Central memory CD8-positive, alpha-beta T cell (primary cell): ENCODE measurements around the gene CREB1.

Experiments
- ATAC-seq: fragments of 150-1000 bp; cut with Tn5 transposase; replicated peaks from 2 replicates; pipeline ENCODE4 v1.10.0; 2022; ENCODE audit warnings: mild to moderate bottlenecking, moderate FRiP score, moderate number of reproducible peaks; ENCODE audit not compliant: poor library complexity, severe bottlenecking; ENCODE audit errors: extremely low read depth
- DNase-seq, 2 donors: peaks; one replicate each; pipeline ENCODE4 v3.0.0; 2021; ENCODE audit warnings: low spot score in 2 of 2
- H3K27ac Mint-ChIP-seq: one replicate; pipeline ENCODE4 v1.8.0; 2022; ENCODE audit warnings: low read depth, mild to moderate bottlenecking, moderate library complexity, mixed read lengths
- H3K27me3 Mint-ChIP-seq: one replicate; pipeline ENCODE4 v1.8.0; 2022; ENCODE audit warnings: mixed read lengths
- H3K36me3 Mint-ChIP-seq: one replicate; pipeline ENCODE4 v1.8.0; 2022; ENCODE audit warnings: mild to moderate bottlenecking, moderate library complexity, mixed read lengths; ENCODE audit not compliant: insufficient read depth
- H3K4me1 Mint-ChIP-seq: one replicate; pipeline ENCODE4 v1.8.0; 2022; ENCODE audit warnings: mixed read lengths
- H3K4me3 Mint-ChIP-seq: one replicate; pipeline ENCODE4 v1.8.0; 2022; ENCODE audit warnings: mild to moderate bottlenecking, moderate library complexity, mixed read lengths
- H3K9me3 Mint-ChIP-seq: one replicate; pipeline ENCODE4 v1.8.0; 2022; ENCODE audit warnings: mixed read lengths

The CREB1 gene

DNA sequence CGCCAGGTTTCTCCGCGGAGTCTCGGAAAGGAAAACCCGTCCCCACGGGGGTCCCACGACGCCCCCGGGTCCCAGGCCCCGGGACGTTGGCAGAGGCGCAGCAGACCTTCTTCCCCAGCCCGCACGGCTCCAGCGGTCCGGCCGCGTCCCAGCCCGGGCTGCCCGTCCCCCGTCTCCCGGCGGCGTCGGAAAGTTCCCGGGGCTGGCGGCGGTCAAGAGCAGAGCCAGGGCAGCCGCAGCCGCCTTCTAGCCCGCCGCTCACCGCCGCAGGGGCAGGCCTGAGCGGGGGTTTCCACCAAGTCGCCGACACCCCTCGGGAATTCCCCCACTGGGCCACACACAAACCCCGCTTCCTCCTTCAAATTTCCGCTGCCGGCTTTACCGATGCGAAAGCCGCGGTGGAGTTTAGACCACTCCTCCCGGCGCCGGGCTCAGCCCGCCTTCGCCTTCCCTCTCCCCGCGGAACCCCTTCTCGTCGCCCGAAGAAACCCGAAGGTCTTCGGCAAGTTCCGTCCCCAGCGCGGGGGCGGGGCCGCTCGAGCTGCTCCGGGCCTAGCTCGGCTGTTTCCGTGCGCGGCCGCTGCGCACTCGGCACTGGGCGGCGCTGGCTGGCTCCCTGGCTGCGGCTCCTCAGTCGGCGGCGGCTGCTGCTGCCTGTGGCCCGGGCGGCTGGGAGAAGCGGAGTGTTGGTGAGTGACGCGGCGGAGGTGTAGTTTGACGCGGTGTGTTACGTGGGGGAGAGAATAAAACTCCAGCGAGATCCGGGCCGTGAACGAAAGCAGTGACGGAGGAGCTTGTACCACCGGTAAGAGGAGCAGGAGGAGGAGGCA is at the start of gene CREB1:
CREB1 (plus strand) TSS at position 633 of the 830 bp plus-strand sequence. CDS start 25,674 bp downstream, outside the sequence.
- H3K4me1 Mint-ChIP-seq, result peaks cover 62% of the 10 kb centered on the region
- H3K36me3 Mint-ChIP-seq, result peaks cover 41% of the 10 kb centered on the region
- H3K27ac Mint-ChIP-seq, result peak within 1 kb of the TSS; percentile 99
- DNase-seq, result peak; percentile 100
- ATAC-seq, result peak; percentile 73
- H3K9me3 Mint-ChIP-seq, result no peaks in the 10 kb centered on the region
- H3K4me3 Mint-ChIP-seq, result peak within 1 kb of the TSS; percentile 87
- H3K27me3 Mint-ChIP-seq, result no peaks in the 10 kb centered on the region

DNA sequence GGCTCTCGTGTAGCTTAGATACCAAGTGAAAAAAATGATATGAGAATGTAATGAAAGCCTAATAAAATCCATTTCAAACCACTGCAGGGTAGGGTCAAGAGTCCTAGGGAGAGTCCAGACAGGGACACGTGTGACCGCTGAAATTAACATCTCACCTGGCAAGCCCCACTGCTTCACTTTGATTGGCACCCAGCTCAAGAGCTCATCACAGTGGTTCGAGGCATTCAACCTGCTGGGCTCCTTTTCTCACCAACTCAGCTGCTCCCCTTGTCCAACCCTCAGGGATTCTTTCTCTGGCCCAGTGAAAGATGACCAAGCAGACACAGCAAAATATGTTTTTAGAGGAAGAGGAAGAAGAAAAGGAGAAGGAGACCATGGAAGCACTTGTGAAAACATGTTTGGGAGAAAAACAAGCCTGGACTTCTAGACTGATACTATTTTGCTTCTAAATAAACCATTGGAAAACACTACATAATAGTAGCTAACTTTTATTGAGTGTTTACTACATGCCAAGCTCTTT is 49.2 kb upstream of the CREB1 start:
- Mint-ChIP-seq H3K36me3 (no peaks in the 10 kb centered on the region), H3K4me1 (no peaks in the 10 kb centered on the region), H3K9me3 (no peaks in the 10 kb centered on the region), H3K4me3 (no peak overlapping the region), H3K27me3 (no peaks in the 10 kb centered on the region), H3K27ac (no peak overlapping the region)
- DNase-seq (no peak), ATAC-seq (no peak)

DNA sequence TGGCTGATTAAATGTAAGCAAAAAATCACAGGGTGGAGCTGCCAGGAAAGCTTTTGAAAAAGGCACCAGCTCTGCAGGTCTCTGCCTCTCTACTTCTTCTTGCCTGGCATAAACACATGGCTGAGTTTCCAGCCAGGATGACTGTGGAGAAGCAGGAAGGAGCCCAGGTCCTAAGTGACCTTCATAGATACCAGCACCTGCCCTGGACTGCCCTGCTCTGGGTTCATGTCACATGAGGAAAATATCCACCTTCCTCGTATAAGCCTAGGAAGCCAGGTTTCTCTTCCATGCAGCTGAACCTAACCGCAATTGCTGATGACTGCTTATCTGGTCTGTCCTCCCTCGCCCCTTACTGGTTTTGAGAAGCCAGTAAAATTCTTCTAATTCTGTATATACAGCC is 47.8 kb upstream of the CREB1 start:
- Mint-ChIP-seq H3K36me3 (no peaks in the 10 kb centered on the region), H3K9me3 (no peaks in the 10 kb centered on the region), H3K27me3 (no peaks in the 10 kb centered on the region), H3K27ac (no peak overlapping the region), H3K4me3 (no peak overlapping the region), H3K4me1 (no peaks in the 10 kb centered on the region)
- ATAC-seq, result no peak
- no peak for DNase-seq

DNA sequence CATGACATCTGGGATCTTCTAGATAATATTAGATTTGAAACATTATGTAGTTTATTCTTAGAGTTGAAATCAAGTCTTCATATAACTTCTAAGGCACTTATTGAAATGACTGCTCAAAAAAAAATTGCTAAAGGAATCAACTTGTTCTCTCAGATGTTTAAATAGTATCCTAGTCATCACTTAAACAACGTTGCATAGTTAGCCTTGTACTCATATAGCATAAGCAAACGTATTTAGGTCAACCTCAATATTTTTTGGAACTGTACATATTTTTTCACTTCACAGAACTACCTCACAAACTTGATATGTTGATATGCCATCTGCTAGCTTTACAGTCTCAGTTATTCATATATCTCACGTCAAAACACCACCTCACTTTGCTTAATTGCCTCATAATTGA is 47.1 kb upstream of the CREB1 start:
- no peak for DNase-seq
- no peaks in the 10 kb centered on the region for H3K27me3 Mint-ChIP-seq
- H3K4me1 Mint-ChIP-seq, result no peaks in the 10 kb centered on the region
- ATAC-seq, result no peak
- H3K4me3 Mint-ChIP-seq, result no peak overlapping the region
- no peaks in the 10 kb centered on the region for H3K9me3 Mint-ChIP-seq
- H3K27ac Mint-ChIP-seq, result no peak overlapping the region
- no peaks in the 10 kb centered on the region for H3K36me3 Mint-ChIP-seq

DNA sequence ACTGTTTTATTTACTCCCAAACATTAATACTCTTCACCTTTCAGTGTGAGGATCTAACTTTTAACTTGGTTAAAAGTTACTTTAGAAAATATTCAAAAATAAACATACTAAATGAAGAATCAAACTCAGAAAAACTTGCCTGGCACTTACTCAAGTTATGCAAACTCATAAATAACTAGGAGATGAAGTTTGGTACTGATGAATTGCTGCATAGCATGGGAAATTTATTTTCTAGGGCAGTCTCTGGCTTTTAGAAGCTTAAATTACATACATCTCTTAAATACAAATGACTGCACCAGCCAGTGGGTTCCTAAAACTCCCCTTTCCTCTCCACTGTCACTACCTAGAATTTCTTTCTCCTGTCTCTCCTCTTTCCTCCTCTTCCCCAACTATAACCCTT is 46.7 kb upstream of the CREB1 start:
- DNase-seq, result no peak
- H3K27ac Mint-ChIP-seq, result no peak overlapping the region
- no peaks in the 10 kb centered on the region for H3K9me3 Mint-ChIP-seq

DNA sequence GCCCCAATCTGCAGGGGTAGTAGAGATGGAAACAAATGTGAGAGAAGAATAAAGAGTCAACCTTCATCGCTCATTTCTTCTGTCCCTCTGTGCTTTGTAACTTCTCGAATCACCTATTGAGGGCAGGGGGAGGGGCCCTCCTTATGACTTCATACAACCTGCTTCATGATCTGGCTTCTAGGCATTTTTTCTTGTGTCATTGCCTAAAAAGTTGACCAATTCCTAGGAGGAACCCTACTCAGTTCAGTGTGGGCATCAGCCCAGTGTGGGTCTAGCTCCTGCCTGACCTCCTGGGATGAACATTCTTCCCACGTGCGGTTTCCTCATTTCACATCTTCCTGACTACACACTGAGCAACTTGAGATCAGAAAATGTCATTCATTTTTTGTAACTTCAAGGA is 46.3 kb upstream of the CREB1 start:
- no peaks in the 10 kb centered on the region for H3K9me3 Mint-ChIP-seq
- no peaks in the 10 kb centered on the region for H3K36me3 Mint-ChIP-seq
- DNase-seq, result no peak
- no peaks in the 10 kb centered on the region for H3K4me1 Mint-ChIP-seq
- H3K27ac Mint-ChIP-seq, result no peak overlapping the region
- no peak overlapping the region for H3K4me3 Mint-ChIP-seq
- no peaks in the 10 kb centered on the region for H3K27me3 Mint-ChIP-seq
- no peak for ATAC-seq

More for the DNA sequence above, 46.7 kb upstream of the CREB1 start:
- Mint-ChIP-seq H3K27me3 (no peaks in the 10 kb centered on the region), H3K36me3 (no peaks in the 10 kb centered on the region), H3K4me1 (no peaks in the 10 kb centered on the region), H3K4me3 (no peak overlapping the region)
- no peak for ATAC-seq

DNA sequence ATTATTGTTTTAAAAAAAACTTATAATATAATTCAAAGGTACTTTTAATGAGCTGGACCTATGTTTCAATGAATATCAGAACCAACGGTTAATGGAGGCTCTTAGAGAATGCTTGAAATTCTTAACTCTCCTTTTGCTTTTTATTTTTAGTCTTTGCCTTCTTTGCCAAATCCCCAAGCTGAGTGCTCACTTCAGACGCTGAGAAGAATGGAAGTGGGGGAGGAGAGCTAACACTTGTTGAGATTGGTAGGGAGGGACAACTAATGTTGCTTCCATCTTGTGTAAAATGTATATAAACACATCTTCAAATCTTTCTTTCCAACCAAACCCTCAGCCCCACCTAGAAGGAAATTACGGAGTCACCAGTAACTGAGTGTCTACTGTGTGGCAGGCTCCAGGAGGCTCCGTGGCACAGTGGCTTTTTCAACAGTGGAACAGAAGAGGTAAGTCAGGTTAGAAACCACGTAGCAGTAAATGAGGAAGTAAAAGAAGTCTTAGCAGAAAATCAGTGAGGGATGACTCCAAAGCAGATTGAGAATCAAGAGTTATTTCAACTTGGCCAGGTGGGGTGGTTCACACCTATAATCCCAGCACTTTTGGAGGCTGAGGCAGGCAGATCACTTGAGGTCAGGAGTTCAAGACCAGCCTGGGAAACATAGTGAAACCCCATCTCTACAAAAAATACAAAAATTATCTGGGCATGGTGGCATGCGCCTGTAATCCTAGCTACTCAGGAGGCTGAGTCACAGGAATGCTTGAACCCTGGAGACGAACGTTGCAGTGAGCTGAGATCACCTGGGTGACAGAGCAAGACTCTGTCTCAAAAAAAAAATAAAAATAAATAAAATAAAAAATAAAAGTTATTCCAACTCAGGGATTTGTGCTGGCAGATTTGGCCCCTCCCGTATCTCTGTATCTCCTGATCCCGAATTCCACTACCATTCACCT is 45.0 kb upstream of the CREB1 start:
- no peak overlapping the region for H3K4me3 Mint-ChIP-seq
- H3K36me3 Mint-ChIP-seq, result no peaks in the 10 kb centered on the region
- H3K9me3 Mint-ChIP-seq, result no peaks in the 10 kb centered on the region
- H3K27me3 Mint-ChIP-seq, result no peaks in the 10 kb centered on the region
- H3K27ac Mint-ChIP-seq, result no peak overlapping the region
- no peaks in the 10 kb centered on the region for H3K4me1 Mint-ChIP-seq
- ATAC-seq (no peak), DNase-seq (no peak)

DNA sequence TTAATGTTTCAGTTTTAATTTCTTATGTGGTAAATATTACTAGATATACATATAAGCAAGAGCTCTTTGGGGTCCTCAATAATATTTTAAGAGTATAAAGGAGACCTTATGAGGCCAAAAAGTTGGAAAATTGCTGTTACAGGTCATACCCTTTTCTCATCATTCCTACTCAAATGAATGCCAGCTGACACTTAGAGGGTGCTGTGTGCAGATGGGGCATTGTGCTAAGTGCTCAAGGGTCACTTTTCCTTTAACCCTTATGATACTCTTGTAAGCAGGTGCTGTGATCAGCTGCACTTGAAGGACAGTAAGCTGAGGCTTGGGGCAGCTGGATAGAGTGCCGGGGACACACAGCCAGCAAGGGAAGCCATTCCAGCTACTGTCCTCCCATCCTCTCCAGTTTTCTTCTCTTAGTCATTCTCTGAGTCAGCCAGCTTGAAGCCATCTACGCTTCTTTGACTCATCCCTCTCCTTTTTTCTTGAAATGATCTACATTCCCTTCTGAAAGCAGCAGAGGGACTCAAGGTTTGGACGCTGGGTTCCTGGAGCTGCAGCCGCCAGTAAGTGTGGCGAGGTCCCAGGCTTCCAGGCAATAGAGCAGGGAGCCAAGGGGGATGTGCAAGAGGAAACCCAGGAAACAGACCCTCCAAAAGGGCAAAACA is 42.0 kb upstream of the CREB1 start:
- no peak overlapping the region for H3K27ac Mint-ChIP-seq
- no peak overlapping the region for H3K4me3 Mint-ChIP-seq
- no peaks in the 10 kb centered on the region for H3K4me1 Mint-ChIP-seq
- DNase-seq (no peak), ATAC-seq (no peak)
- H3K9me3 Mint-ChIP-seq, result no peaks in the 10 kb centered on the region
- H3K36me3 Mint-ChIP-seq, result no peaks in the 10 kb centered on the region
- no peaks in the 10 kb centered on the region for H3K27me3 Mint-ChIP-seq

DNA sequence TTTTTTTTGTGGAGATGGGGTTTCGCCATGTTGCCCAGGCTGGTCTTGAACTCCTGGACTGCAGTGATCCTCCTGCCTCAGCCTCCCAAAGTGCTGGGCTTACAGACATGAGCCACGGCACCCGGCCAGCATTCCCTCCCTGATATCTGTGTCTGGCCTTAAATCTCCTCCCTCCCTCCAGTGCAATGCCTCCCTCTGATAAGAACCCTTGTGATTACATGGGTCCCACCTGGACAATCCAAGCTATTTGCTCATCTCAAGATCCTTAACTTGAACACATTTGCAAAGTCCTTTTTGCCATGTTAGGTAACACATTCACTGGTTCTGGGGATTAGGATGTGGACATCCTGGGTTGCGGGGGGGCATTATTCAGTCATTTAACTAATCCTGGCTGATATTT is 40.5 kb upstream of the CREB1 start:
- Mint-ChIP-seq H3K27me3 (no peaks in the 10 kb centered on the region), H3K27ac (no peak overlapping the region), H3K4me1 (no peaks in the 10 kb centered on the region), H3K36me3 (no peaks in the 10 kb centered on the region), H3K4me3 (no peak overlapping the region), H3K9me3 (no peaks in the 10 kb centered on the region)
- ATAC-seq, result no peak
- no peak for DNase-seq

DNA sequence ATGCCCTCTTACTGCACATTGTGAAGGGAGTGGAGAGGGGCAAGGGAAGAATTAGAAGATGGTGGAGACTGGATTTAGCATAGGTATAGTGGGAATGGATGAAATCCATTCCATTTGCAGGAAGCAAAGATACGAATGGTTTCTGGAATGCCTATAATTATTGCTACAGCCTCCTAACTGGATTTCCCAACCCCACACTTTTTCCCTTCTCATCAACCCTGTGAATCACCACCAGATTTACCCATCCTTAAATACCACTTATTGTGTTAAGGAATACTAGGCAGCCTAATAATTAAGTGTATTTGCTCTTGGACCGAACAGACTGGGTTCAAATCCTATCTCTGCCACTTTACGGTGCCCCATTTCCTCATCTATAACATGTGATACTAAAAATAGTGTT is 39.3 kb upstream of the CREB1 start:
- DNase-seq (no peak), ATAC-seq (no peak)
- H3K27me3 Mint-ChIP-seq, result no peaks in the 10 kb centered on the region
- H3K4me1 Mint-ChIP-seq, result no peaks in the 10 kb centered on the region
- H3K36me3 Mint-ChIP-seq, result no peaks in the 10 kb centered on the region
- no peaks in the 10 kb centered on the region for H3K9me3 Mint-ChIP-seq
- H3K4me3 Mint-ChIP-seq, result no peak overlapping the region
- no peak overlapping the region for H3K27ac Mint-ChIP-seq

DNA sequence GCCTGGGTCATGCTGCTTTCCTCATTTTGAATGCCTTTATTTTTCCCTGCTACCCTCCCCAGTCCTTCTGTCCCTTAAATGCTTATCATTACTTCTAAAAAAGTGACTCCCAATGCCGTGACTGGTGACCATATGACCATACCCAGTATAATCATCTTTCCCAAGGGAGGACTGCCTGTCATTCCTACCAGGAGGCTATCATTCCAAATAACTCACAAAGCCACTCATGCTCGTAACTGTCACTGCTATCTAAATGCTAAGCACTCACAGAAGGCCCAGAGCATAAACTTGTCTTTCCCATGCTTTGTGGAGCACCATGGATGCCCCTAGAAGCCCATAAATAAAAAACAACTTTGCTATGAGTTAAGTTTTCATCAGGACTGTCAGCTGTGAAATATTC is 38.7 kb upstream of the CREB1 start:
- H3K9me3 Mint-ChIP-seq, result no peaks in the 10 kb centered on the region
- H3K36me3 Mint-ChIP-seq, result no peaks in the 10 kb centered on the region
- H3K27me3 Mint-ChIP-seq, result no peaks in the 10 kb centered on the region
- DNase-seq, result no peak
- H3K27ac Mint-ChIP-seq, result no peak overlapping the region
- H3K4me1 Mint-ChIP-seq, result no peaks in the 10 kb centered on the region
- H3K4me3 Mint-ChIP-seq, result no peak overlapping the region
- ATAC-seq, result no peak

DNA sequence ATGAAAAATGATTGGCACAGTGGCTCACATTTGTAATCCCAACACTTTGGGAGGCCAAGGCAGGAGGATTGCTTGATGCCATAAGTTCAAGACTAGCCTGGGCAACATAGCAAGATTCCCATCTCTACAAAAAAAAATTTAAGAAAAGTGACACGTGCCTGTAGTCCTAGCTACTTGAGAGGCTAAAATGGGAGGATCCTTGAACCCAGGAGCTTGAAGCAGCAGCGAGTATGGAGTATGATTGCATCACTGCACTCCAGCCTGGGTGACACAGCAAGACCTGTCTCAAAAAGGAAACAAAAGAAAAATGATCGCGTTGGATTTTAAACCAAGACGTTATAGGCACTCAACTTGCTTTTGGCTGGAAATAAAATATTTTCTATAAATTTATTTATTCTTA is 37.8 kb upstream of the CREB1 start:
- no peak for DNase-seq
- no peak for ATAC-seq
- Mint-ChIP-seq H3K36me3 (no peaks in the 10 kb centered on the region), H3K27ac (no peak overlapping the region), H3K4me1 (no peaks in the 10 kb centered on the region), H3K9me3 (no peaks in the 10 kb centered on the region), H3K27me3 (no peaks in the 10 kb centered on the region), H3K4me3 (no peak overlapping the region)
